IMR-90 (cell line): Measurements from ENCODE around the gene ATMIN. TPM values are rescaled to one million over a fixed set of nuclear protein-coding genes. Genes with fewer than 3 reads are reported as not detected.

ENCODE experiments used
- ATAC-seq: fragments of 200-7000 bp; cut with Tn5 transposase; 2 replicates; pipeline ENCODE4 v1.9.1; 2020; ENCODE audit warnings: low read depth, mild to moderate bottlenecking, moderate library complexity
- BruUV-seq: library from RNA; stranded (reverse); fragments of 400-500 nt; replicated peaks from 2 replicates; lab custom pipeline; 2021; lab: Mats Ljungman, UMichigan
- CTCF ChIA-PET: fragments of 300-600 bp; formaldehyde crosslinking; extraction: SDS; loops from one replicate; lab custom pipeline; 2021; ENCODE audit warnings: antibody characterized with exemption; lab: Yijun Ruan, JAX
- POLR2A ChIA-PET: fragments of 300-600 bp; sonication (Branson Sonifier 250); formaldehyde crosslinking; loops from one replicate; lab custom pipeline; 2022; ENCODE audit warnings: antibody characterized with exemption; ENCODE audit not compliant: unreplicated experiment; lab: Charles Lee
- DNase-seq: peaks from one replicate; pipeline ENCODE4 v3.0.0; 2013
- H2AFZ ChIP-seq: replicated peaks from 2 replicates; pipeline ENCODE3; 2013; ENCODE audit warnings: low read length, mild to moderate bottlenecking; ENCODE audit not compliant: poor library complexity
- H2AK5ac ChIP-seq: 2 replicates; pipeline ENCODE4 v1.6.1; 2013; ENCODE audit warnings: low read depth, low read length, inconsistent platforms
- H2AK9ac ChIP-seq: replicated peaks from 2 replicates; pipeline ENCODE3; 2013; ENCODE audit warnings: mild to moderate bottlenecking, low read depth, low read length, moderate library complexity; ENCODE audit not compliant: poor library complexity
- H2BK120ac ChIP-seq: 2 replicates; pipeline ENCODE4 v1.6.1; 2013; ENCODE audit warnings: low read depth, low read length, inconsistent platforms
- H2BK15ac ChIP-seq: 3 replicates; pipeline ENCODE4 v1.6.1; 2013; ENCODE audit warnings: low read depth, low read length, inconsistent platforms
- H2BK20ac ChIP-seq: 2 replicates; pipeline ENCODE4 v1.6.1; 2013; ENCODE audit warnings: low read depth, mild to moderate bottlenecking, inconsistent platforms, low read length, moderate library complexity
- H2BK5ac ChIP-seq: 2 replicates; pipeline ENCODE4 v1.6.1; 2013; ENCODE audit warnings: mild to moderate bottlenecking, low read depth, low read length, inconsistent platforms; ENCODE audit not compliant: poor library complexity, severe bottlenecking
- H3K14ac ChIP-seq: replicated peaks from 2 replicates; pipeline ENCODE4 v1.6.1; 2013; ENCODE audit warnings: low read depth, low read length, inconsistent platforms
- H3K18ac ChIP-seq: 2 replicates; pipeline ENCODE4 v1.6.1; 2013; ENCODE audit warnings: low read depth, low read length, control low read depth
- H3K23ac ChIP-seq: 2 replicates; pipeline ENCODE4 v1.6.1; 2013; ENCODE audit warnings: low read depth, low read length, inconsistent platforms
- H3K27ac ChIP-seq: 2 replicates; pipeline ENCODE4 v1.5.1; 2013; ENCODE audit warnings: mild to moderate bottlenecking, control low read depth, low read length; ENCODE audit not compliant: insufficient read depth
- H3K27me3 ChIP-seq: 2 replicates; pipeline ENCODE4 v1.6.1; 2013; ENCODE audit warnings: low read length; ENCODE audit not compliant: control insufficient read depth, insufficient read depth
- H3K36me3 ChIP-seq: 2 replicates; pipeline ENCODE4 v1.6.1; 2013; ENCODE audit warnings: low read length, mixed read lengths; ENCODE audit not compliant: control insufficient read depth, insufficient read depth
- H3K4ac ChIP-seq: 2 replicates; pipeline ENCODE4 v1.6.1; 2013; ENCODE audit warnings: low read depth, low read length, inconsistent platforms
- H3K4me1 ChIP-seq: 2 replicates; pipeline ENCODE4 v1.6.1; 2013; ENCODE audit warnings: low read length, mixed read lengths; ENCODE audit not compliant: control insufficient read depth, insufficient read depth
- H3K4me2 ChIP-seq: 2 replicates; pipeline ENCODE4 v1.6.1; 2013; ENCODE audit warnings: low read depth, mild to moderate bottlenecking, control low read depth, low read length, moderate library complexity
- H3K4me3 ChIP-seq: 2 replicates; pipeline ENCODE4 v1.5.1; 2013; ENCODE audit warnings: low read depth, mild to moderate bottlenecking, control low read depth, low read length, moderate library complexity; ENCODE audit not compliant: insufficient read depth
- H3K56ac ChIP-seq: 2 replicates; pipeline ENCODE4 v1.6.1; 2013; ENCODE audit warnings: low read length, inconsistent platforms; ENCODE audit not compliant: insufficient read depth; ENCODE audit errors: extremely low read depth
- H3K79me1 ChIP-seq, 2 experiments: 2 replicates each; pipeline ENCODE4 v1.6.1; 2013; ENCODE audit warnings: low read length in 2 of 2, inconsistent platforms in 1 of 2, low read depth in 1 of 2
- H3K9ac ChIP-seq: 2 replicates; pipeline ENCODE4 v1.6.1; 2013; ENCODE audit warnings: low read depth, low read length, control low read depth
- H3K9me1 ChIP-seq: 2 replicates; pipeline ENCODE4 v1.6.1; 2013; ENCODE audit warnings: low read length, inconsistent platforms; ENCODE audit not compliant: insufficient read depth
- H3K9me3 ChIP-seq: 2 replicates; pipeline ENCODE4 v1.6.1; 2013; ENCODE audit warnings: low read length; ENCODE audit not compliant: control insufficient read depth, insufficient read depth
- H4K20me1 ChIP-seq: 2 replicates; pipeline ENCODE4 v1.6.1; 2013; ENCODE audit warnings: low read length, inconsistent platforms; ENCODE audit not compliant: insufficient read depth
- H4K5ac ChIP-seq: 2 replicates; pipeline ENCODE4 v1.6.1; 2013; ENCODE audit warnings: mild to moderate bottlenecking, low read depth, low read length, control low read depth
- H4K8ac ChIP-seq, 2 experiments: 2 replicates each; pipeline ENCODE4 v1.6.1; 2013; ENCODE audit warnings: low read depth in 2 of 2, low read length in 2 of 2, control low read depth in 1 of 2, inconsistent platforms in 1 of 2
- H4K91ac ChIP-seq: 2 replicates; pipeline ENCODE4 v1.6.1; 2013; ENCODE audit warnings: low read depth, low read length, inconsistent platforms; ENCODE audit not compliant: insufficient read depth
- CEBPB ChIP-seq: IDR thresholded peaks from 2 replicates; pipeline ENCODE4 v1.6.1; 2012; ENCODE audit warnings: low read depth, low read length, improper control_type of control experiment
- CHD1 ChIP-seq: IDR thresholded peaks from 2 replicates; pipeline ENCODE4 v1.6.1; 2012; ENCODE audit warnings: low read depth, low read length, improper control_type of control experiment
- CTCF ChIP-seq: conservative IDR thresholded peaks from 2 replicates; pipeline ENCODE4 v1.5.1; 2012; ENCODE audit warnings: mild to moderate bottlenecking, low read depth, low read length, improper control_type of control experiment
- MAFK ChIP-seq: IDR thresholded peaks from 2 replicates; pipeline ENCODE4 v1.6.1; 2012; ENCODE audit warnings: low read depth, low read length, improper control_type of control experiment
- MAZ ChIP-seq: IDR thresholded peaks from 2 replicates; pipeline ENCODE4 v1.6.1; 2012; ENCODE audit warnings: low read depth, mild to moderate bottlenecking, low read length, improper control_type of control experiment, moderate library complexity, borderline replicate concordance
- MXI1 ChIP-seq: IDR thresholded peaks from 2 replicates; pipeline ENCODE4 v1.6.1; 2012; ENCODE audit warnings: low read depth, mild to moderate bottlenecking, low read length, moderate library complexity, borderline replicate concordance
- NFE2L2 ChIP-seq: fragments of 150-350 bp; IDR thresholded peaks from 2 replicates; pipeline ENCODE4 v1.6.1; 2016; ENCODE audit warnings: low read depth, mild to moderate bottlenecking, low read length
- POLR2A ChIP-seq: IDR thresholded peaks from 2 replicates; pipeline ENCODE4 v1.6.1; 2012; ENCODE audit warnings: mild to moderate bottlenecking, low read depth, low read length
- RAD21 ChIP-seq: IDR thresholded peaks from 2 replicates; pipeline ENCODE4 v1.6.1; 2012; ENCODE audit warnings: low read length, improper control_type of control experiment
- RCOR1 ChIP-seq: IDR thresholded peaks from 2 replicates; pipeline ENCODE4 v1.6.1; 2012; ENCODE audit warnings: mild to moderate bottlenecking, low read length, improper control_type of control experiment; ENCODE audit not compliant: insufficient replicate concordance
- RFX5 ChIP-seq: IDR thresholded peaks from 2 replicates; pipeline ENCODE4 v1.8.0; 2012; ENCODE audit warnings: low read depth, mild to moderate bottlenecking, low read length, moderate library complexity
- SMC3 ChIP-seq: fragments of 150-350 bp; IDR thresholded peaks from 2 replicates; pipeline ENCODE4 v1.6.1; 2016; ENCODE audit warnings: low read depth, mild to moderate bottlenecking, antibody characterized with exemption, low read length, moderate library complexity
- USF2 ChIP-seq: fragments of 150-350 bp; IDR thresholded peaks from 2 replicates; pipeline ENCODE4 v1.6.1; 2017; ENCODE audit warnings: mild to moderate bottlenecking, antibody characterized with exemption, low read length, low read depth
- WGBS, 2 experiments: methylation state at CpG; one replicate each; pipeline versions ENCODE4 v1.1.5 to v1.1.7; 2013; ENCODE audit warnings: missing lambda C conversion rate in 2 of 2; ENCODE audit not compliant: insufficient read length in 1 of 2; ENCODE audit errors: extremely low coverage in 2 of 2; 5-methylcytosine and 5-hydroxymethylcytosine counted together
- dilution Hi-C: fragments of 300-500 bp; cut with HindIII; formaldehyde crosslinking; loops from one replicate; pipeline ENCODE4 v1.14.3; 2018; ENCODE audit warnings: low sequenced_read_pairs; ENCODE audit not compliant: unreplicated experiment
- in situ Hi-C: fragments of 300-500 bp; cut with MboI; formaldehyde crosslinking; loops from 3 replicates; pipeline ENCODE4 v1.14.3; 2019; ENCODE audit warnings: low sequenced_read_pairs, inconsistent platforms, mixed read lengths
- intact Hi-C: fragments of 100-400 bp; cut with micrococcal nuclease; formaldehyde crosslinking; loops from 2 replicates; pipeline ENCODE4 v1.10.0; 2022
- polyA plus RNA-seq, 3 experiments: library from polyadenylated mRNA; depleted of rRNA; stranded (reverse); fragments of >200 nt; gene quantifications; 2 replicates each; pipeline ENCODE4 v1.2.3, GENCODE V29; 2012; ENCODE audit warnings: low replicate concordance in 1 of 3
- total RNA-seq: library from RNA; depleted of rRNA; stranded (reverse); fragments of >200 nt; gene quantifications from 2 replicates; pipeline ENCODE4 v1.2.3, GENCODE V29; 2012
- TF ChIP-seq, protein P1 (sequence below): fragments of 150-350 bp; IDR thresholded peaks from 2 replicates; pipeline ENCODE4 v1.6.1; 2016; ENCODE audit warnings: low read depth, mild to moderate bottlenecking, low read length, moderate library complexity, borderline replicate concordance

The ATMIN gene
- total and polyA plus RNA-seq, 2 of the 4 experiments (the other 2 are of a cell fraction), result 15.8 to 45.9 TPM

- no TSS peak for BruUV-seq
- DNase-seq (peak; percentile 62), ATAC-seq (no peak)
- Histone ChIP-seq H3K14ac (peak overlapping the region; percentile 60; the same call in 1 of the 2 replicates), H3K27me3 (no peaks in the 10 kb centered on the region), H2BK20ac (no peak overlapping the region), H3K56ac (no peak overlapping the region), H4K8ac (peak overlapping the region in 1 of 2 experiments; percentile 48; a peak in 1 of 4 replicates), H4K20me1 (peaks cover 20% of the 10 kb centered on the region), H3K27ac (no peak overlapping the region; the same call in 1 of the 2 replicates), H3K18ac (no peak overlapping the region), H3K4me3 (no peak overlapping the region; the same call in 1 of the 2 replicates), H3K4me1 (peaks cover 2% of the 10 kb centered on the region; the same call in 1 of the 2 replicates), H3K23ac (peak overlapping the region; percentile 66; the same call in 1 of the 2 replicates), H3K9ac (0 out of 2 replicates have a peak overlapping the region, but pooled peaks have one; percentile 51), H2AFZ (no peak overlapping the region), H2AK5ac (no peak overlapping the region; the same call in 1 of the 2 replicates), H2BK5ac (no peak overlapping the region), H2AK9ac (no peak overlapping the region), H2BK15ac (no peak overlapping the region), H4K5ac (no peak overlapping the region), H3K9me1 (peaks cover 6% of the 10 kb centered on the region; the same call in 1 of the 2 replicates), H4K91ac (no peak overlapping the region), H3K4me2 (peak overlapping the region; percentile 83), H2BK120ac (no peak overlapping the region), H3K36me3 (no peaks in the 10 kb centered on the region), H3K4ac (no peak overlapping the region; the same call in none of the 2 replicates), H3K9me3 (no peaks in the 10 kb centered on the region), H3K79me1 (peaks cover 17 to 57% of the 10 kb centered on the region in 2 experiments; a peak in 3 of 4 replicates)
- intact Hi-C loops, result no loop called here
- WGBS, 2 experiments, result 65% methylated on average over 7 of the region's 14 CpGs; no CpG with 5 or more reads in 1 of the 2 experiments
- dilution Hi-C loops, result no loop called here
- POLR2A ChIA-PET, result no interaction called here
- in situ Hi-C loops, result no loop called here
- CTCF ChIA-PET, result interaction anchor here (0.6 to 1.1 kb wide), 12 partner anchors 11 to 205 kb away, joined by 3 to 9 read pairs (median 3); no protein-coding TSS in a partner anchor
- TF ChIP-seq POLR2A, result no peak
- TF ChIP-seq MAFK, result no peak
- TF ChIP-seq MXI1, result no peak
- TF ChIP-seq RFX5, result no peak
- no peak for TF ChIP-seq USF2
- TF ChIP-seq, protein P1, sequence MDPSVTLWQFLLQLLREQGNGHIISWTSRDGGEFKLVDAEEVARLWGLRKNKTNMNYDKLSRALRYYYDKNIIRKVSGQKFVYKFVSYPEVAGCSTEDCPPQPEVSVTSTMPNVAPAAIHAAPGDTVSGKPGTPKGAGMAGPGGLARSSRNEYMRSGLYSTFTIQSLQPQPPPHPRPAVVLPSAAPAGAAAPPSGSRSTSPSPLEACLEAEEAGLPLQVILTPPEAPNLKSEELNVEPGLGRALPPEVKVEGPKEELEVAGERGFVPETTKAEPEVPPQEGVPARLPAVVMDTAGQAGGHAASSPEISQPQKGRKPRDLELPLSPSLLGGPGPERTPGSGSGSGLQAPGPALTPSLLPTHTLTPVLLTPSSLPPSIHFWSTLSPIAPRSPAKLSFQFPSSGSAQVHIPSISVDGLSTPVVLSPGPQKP, result no peak
- TF ChIP-seq RCOR1, result no peak
- no peak for TF ChIP-seq CHD1
- no peak for TF ChIP-seq NFE2L2
- TF ChIP-seq RAD21, result peak; percentile 27
- peak; percentile 52 for TF ChIP-seq CTCF
- TF ChIP-seq SMC3, result peak; percentile 36
- TF ChIP-seq CEBPB, result no peak
- no peak for TF ChIP-seq MAZ
Observed at GRCh38 chr16:81004646-81005353, 30.8 kb upstream of the ATMIN start.
